ENCODE results near the gene NMT1.

The NMT1 gene

DNA sequence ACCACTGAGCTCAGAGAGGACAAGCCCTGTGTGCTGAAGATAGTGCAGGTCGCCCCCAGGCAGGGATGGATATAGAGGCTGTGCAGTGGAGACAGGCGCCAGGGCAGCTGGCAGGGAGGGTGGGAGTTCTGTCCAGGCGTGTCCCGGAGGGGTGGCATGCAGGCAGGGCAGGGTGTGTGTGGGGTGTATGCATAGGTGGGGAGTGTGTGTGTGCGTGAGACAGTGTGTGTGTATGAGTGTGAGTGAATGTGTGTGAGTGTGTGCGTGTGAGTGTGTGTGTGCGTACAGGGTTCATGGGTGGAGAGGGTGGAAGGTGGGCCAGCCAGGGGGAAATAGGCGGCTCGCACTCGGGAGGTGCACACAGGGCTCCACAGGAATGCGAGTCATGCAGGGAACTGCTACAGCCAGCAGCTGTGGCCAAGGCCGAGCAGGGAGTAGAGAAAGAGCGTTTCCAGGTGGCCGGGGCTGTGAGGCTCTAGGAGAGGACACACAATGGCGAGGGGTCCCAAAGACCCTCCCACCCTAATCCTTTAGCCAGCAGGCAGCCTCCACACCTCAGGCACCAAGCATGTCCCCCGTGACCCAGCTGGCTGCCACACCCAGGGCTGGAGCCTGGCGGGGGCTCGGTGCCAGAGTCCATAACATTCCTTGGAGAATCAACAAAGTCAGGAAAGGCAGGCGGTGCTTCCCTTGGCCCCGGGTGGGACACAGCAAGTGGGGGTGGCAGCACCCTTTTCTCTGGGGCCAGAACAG lies 66.6 kb downstream of the NMT1 start:
- peak overlapping the region; percentile 35 for H3K9ac ChIP-seq (ENCODE audit: low read length)
- peaks cover 54% of the 10 kb centered on the region for H3K4me1 ChIP-seq (ENCODE audit: control insufficient read depth, insufficient read depth, low read length)
- no peaks in the 10 kb centered on the region for H3K27me3 ChIP-seq (replicated peaks; ENCODE audit: control insufficient read depth, insufficient read depth, low read length)
- peak; percentile 65 for DNase-seq (ENCODE audit: low read depth)
- no peak overlapping the region for H3K4me3 ChIP-seq (ENCODE audit: low read length)
- H3K36me3 ChIP-seq (ENCODE audit: control insufficient read depth, insufficient read depth, low read length, severe bottlenecking), result no peaks in the 10 kb centered on the region
- no peaks in the 10 kb centered on the region for H3K9me3 ChIP-seq (ENCODE audit: control insufficient read depth, low read length)

DNA sequence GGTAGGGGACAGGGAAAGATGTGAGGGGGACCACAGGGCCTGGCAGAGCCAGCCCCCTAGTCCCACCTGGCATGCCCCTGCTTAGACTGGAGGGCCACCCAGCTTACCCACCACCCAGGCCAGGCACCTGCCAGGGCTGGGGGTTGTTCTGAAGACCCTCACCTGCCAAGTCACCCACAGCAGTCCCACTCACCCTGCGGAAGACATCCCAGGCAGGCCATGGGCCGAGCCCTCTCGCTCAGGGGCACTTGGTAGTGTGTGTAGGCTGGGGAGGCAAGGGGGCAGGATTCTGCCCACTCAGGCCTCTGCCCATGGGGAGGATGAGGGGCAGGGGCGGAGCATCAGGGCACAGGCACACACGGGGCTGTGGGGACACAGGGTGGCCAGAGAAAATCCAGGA lies 67.2 kb downstream of the NMT1 start:
- H3K4me3 ChIP-seq (ENCODE audit: low read length), result no peak overlapping the region
- H3K4me1 ChIP-seq (ENCODE audit: control insufficient read depth, insufficient read depth, low read length), result peaks cover 52% of the 10 kb centered on the region
- no peak for DNase-seq (ENCODE audit: low read depth)
- H3K9ac ChIP-seq (ENCODE audit: low read length), result peak overlapping the region; percentile 35
- no peaks in the 10 kb centered on the region for H3K36me3 ChIP-seq (ENCODE audit: control insufficient read depth, insufficient read depth, low read length, severe bottlenecking)
- no peaks in the 10 kb centered on the region for H3K9me3 ChIP-seq (ENCODE audit: control insufficient read depth, low read length)
- no peaks in the 10 kb centered on the region for H3K27me3 ChIP-seq (replicated peaks; ENCODE audit: control insufficient read depth, insufficient read depth, low read length)

DNA sequence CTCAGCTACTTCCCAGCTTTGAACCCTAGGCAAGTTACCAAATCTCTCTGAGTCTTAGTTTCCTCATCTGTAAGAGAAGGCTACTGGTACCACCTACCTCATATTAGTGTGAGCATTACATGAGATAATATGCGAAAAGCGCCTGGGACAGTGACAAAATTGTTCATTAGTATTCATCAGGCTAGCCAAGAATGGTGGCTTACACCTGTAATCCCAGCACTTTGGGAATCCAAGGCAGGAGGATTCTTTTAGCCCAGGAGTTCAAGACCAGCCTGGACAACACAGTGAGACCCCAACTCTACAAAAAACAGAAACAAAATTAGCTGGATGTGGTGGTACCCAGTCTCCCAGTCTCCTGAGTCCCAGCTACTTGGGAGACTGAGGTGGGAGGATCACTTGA lies 67.9 kb downstream of the NMT1 start:
- H3K27me3 ChIP-seq (replicated peaks; ENCODE audit: control insufficient read depth, insufficient read depth, low read length), result no peaks in the 10 kb centered on the region
- no peak overlapping the region for H3K9ac ChIP-seq (ENCODE audit: low read length)
- peaks cover 45% of the 10 kb centered on the region for H3K4me1 ChIP-seq (ENCODE audit: control insufficient read depth, insufficient read depth, low read length)
- DNase-seq (ENCODE audit: low read depth), result no peak
- H3K9me3 ChIP-seq (ENCODE audit: control insufficient read depth, low read length), result no peaks in the 10 kb centered on the region
- no peak overlapping the region for H3K4me3 ChIP-seq (ENCODE audit: low read length)
- H3K36me3 ChIP-seq (ENCODE audit: control insufficient read depth, insufficient read depth, low read length, severe bottlenecking), result no peaks in the 10 kb centered on the region

- Histone ChIP-seq H3K9me3 (ENCODE audit: control insufficient read depth, low read length) (no peaks in the 10 kb centered on the region), H3K36me3 (ENCODE audit: control insufficient read depth, insufficient read depth, low read length, severe bottlenecking) (no peaks in the 10 kb centered on the region), H3K4me1 (ENCODE audit: control insufficient read depth, insufficient read depth, low read length) (peaks cover 40% of the 10 kb centered on the region), H3K27me3 (replicated peaks; ENCODE audit: control insufficient read depth, insufficient read depth, low read length) (no peaks in the 10 kb centered on the region), H3K9ac (ENCODE audit: low read length) (no peak overlapping the region), H3K4me3 (ENCODE audit: low read length) (no peak overlapping the region)
- peak; percentile 95 for DNase-seq (ENCODE audit: low read depth)
Measured at GRCh38 chr17:45129426-45129939, 68.4 kb downstream of the NMT1 start.

- Histone ChIP-seq H3K27me3 (replicated peaks; ENCODE audit: control insufficient read depth, insufficient read depth, low read length) (no peaks in the 10 kb centered on the region), H3K4me1 (ENCODE audit: control insufficient read depth, insufficient read depth, low read length) (peaks cover 37% of the 10 kb centered on the region), H3K36me3 (ENCODE audit: control insufficient read depth, insufficient read depth, low read length, severe bottlenecking) (no peaks in the 10 kb centered on the region), H3K4me3 (ENCODE audit: low read length) (peak overlapping the region; percentile 83), H3K9me3 (ENCODE audit: control insufficient read depth, low read length) (no peaks in the 10 kb centered on the region), H3K9ac (ENCODE audit: low read length) (no peak overlapping the region)
- peak; percentile 61 for DNase-seq (ENCODE audit: low read depth)
Measured at GRCh38 chr17:45129940-45130680, 69.0 kb downstream of the NMT1 start.

DNA sequence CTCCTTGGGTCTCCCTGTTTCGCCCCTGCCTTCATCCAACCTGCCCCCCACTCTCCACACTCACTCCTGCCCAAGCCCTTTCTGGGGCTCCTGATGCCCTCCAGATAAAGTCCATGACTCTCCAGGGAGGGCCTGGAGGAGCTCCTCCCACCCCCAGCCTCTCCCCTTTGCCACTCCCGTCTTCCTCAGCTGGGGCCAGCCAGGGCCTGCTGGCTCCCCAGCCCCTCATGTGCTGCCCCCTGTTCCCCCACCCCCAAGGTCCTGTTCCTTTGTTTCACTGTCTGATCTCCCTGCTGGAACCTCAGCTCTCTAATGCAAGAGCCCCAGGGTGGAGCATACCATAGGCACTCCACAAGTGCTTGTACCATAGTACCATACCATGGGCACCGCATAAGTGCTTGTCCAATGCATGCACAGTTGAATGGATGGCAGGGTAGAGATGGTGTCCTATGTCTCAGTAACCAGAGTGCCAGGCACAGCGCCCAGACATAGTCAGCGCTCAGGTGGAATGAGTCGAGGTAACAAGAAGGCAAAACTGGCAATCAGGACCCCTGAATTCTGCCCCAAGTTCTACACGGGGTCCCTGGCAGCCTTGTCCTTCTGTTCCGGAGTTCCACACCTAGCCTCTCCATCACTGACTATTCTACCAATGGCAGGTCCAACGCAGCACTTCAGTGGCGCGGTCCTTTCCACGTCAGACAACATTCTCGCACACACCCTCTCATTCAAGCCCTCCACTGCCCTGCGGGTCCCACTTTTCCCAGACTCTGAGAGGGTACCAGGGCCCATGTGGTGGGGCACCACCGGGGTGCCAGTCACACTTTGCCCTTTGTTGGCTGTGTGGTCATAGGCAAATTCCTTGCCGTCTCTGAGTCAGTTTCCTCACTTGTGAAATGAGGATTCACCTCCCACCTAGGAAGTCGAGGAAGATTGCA lies 69.8 kb downstream of the NMT1 start:
- no peaks in the 10 kb centered on the region for H3K36me3 ChIP-seq (ENCODE audit: control insufficient read depth, insufficient read depth, low read length, severe bottlenecking)
- peaks cover 42% of the 10 kb centered on the region for H3K4me1 ChIP-seq (ENCODE audit: control insufficient read depth, insufficient read depth, low read length)
- no peaks in the 10 kb centered on the region for H3K27me3 ChIP-seq (replicated peaks; ENCODE audit: control insufficient read depth, insufficient read depth, low read length)
- peak overlapping the region; percentile 92 for H3K9ac ChIP-seq (ENCODE audit: low read length)
- peak; percentile 38 for DNase-seq (ENCODE audit: low read depth)
- peak overlapping the region; percentile 83 for H3K4me3 ChIP-seq (ENCODE audit: low read length)
- H3K9me3 ChIP-seq (ENCODE audit: control insufficient read depth, low read length), result no peaks in the 10 kb centered on the region

DNA sequence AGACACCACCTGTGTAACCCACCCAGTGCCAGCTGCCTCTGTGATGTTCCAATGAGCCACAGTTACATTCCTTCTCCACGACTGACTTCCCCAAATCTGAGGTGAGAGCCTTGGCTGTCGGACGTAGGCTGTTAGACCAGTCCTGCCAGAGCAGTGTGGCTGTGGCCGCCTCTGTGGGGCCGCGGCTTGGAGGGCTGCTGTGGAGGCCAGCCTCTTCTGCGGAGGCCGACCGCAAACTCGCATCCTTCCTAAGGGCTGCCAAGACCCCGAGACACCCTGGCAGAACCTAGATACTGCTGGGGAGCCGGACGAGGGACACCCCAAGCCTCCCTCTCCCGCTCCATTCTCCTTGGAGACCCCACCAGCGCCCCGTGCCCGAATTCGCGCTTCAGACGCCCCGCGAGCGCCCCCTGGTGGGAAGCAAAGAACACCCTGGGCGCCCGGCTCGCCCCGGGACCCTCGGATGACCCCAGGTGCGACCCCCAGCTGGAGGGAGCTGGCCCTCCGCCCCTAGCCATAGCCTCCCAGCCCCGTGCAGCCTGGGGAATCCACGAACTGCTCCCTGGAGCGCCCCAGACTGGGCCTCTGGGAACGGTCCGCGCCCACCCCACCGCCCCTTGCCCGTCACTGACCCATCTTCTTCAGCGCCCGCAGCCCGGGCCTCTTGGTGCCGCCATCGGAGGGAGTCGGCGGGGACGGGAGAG lies 70.7 kb downstream of the NMT1 start:
- no peaks in the 10 kb centered on the region for H3K36me3 ChIP-seq (ENCODE audit: control insufficient read depth, insufficient read depth, low read length, severe bottlenecking)
- H3K27me3 ChIP-seq (replicated peaks; ENCODE audit: control insufficient read depth, insufficient read depth, low read length), result no peaks in the 10 kb centered on the region
- H3K4me3 ChIP-seq (ENCODE audit: low read length), result peak overlapping the region; percentile 83
- H3K4me1 ChIP-seq (ENCODE audit: control insufficient read depth, insufficient read depth, low read length), result peaks cover 48% of the 10 kb centered on the region
- no peaks in the 10 kb centered on the region for H3K9me3 ChIP-seq (ENCODE audit: control insufficient read depth, low read length)
- peak; percentile 77 for DNase-seq (ENCODE audit: low read depth)
- peak overlapping the region; percentile 92 for H3K9ac ChIP-seq (ENCODE audit: low read length)

DNA sequence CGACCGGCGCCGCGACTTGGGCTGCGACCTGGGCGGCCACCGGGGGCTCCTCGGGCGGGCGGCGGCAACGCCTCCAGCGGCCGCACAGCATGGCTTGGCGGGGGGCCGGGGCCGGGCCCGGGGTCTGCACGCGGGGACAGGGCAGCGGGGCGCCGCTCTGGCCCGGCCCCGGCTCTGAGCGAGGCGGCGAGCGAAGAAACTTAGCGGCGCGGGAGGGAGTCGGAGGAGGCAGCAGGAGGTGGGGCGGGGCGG lies 71.1 kb downstream of the NMT1 start, which contains the start of gene PLCD3:
Gene PLCD3, minus strand, starts transcription at position 196 of the 252 bp plus-strand sequence. Its CDS starts 105 bp downstream, at position 91.
- H3K4me1 ChIP-seq (ENCODE audit: control insufficient read depth, insufficient read depth, low read length), result peaks cover 44% of the 10 kb centered on the region
- DNase-seq (ENCODE audit: low read depth), result no peak
- H3K4me3 ChIP-seq (ENCODE audit: low read length), result peak within 1 kb of the TSS; percentile 83
- H3K9ac ChIP-seq (ENCODE audit: low read length), result peak within 1 kb of the TSS; percentile 92
- H3K36me3 ChIP-seq (ENCODE audit: control insufficient read depth, insufficient read depth, low read length, severe bottlenecking), result no peaks in the 10 kb centered on the region
- no peaks in the 10 kb centered on the region for H3K27me3 ChIP-seq (replicated peaks; ENCODE audit: control insufficient read depth, insufficient read depth, low read length)
- H3K9me3 ChIP-seq (ENCODE audit: control insufficient read depth, low read length), result no peaks in the 10 kb centered on the region

- Histone ChIP-seq H3K27me3 (replicated peaks; ENCODE audit: control insufficient read depth, insufficient read depth, low read length) (no peaks in the 10 kb centered on the region), H3K36me3 (ENCODE audit: control insufficient read depth, insufficient read depth, low read length, severe bottlenecking) (no peaks in the 10 kb centered on the region), H3K4me1 (ENCODE audit: control insufficient read depth, insufficient read depth, low read length) (peaks cover 39% of the 10 kb centered on the region), H3K4me3 (ENCODE audit: low read length) (peak overlapping the region; percentile 83), H3K9ac (ENCODE audit: low read length) (peak overlapping the region; percentile 92), H3K9me3 (ENCODE audit: control insufficient read depth, low read length) (no peaks in the 10 kb centered on the region)
- DNase-seq (ENCODE audit: low read depth), result peak; percentile 91
Measured at GRCh38 chr17:45132572-45133463, 71.7 kb downstream of the NMT1 start.

Measured in adipocyte (in vitro differentiated cells).